ENCODE results near the gene USP17L20. TPM values are rescaled to one million over a fixed set of nuclear protein-coding genes. Genes with fewer than 3 reads are reported as not detected.

The USP17L20 gene
- total RNA-seq: not detected

GRCh38 chr4:9257824-9258223, at the start of gene USP17L20:
Gene USP17L20 (plus strand): TSS chr4:9258124. CDS start chr4:9258124, 0 bp downstream.

GRCh38 chr4:9210357-9210756, 47.6 kb upstream of the USP17L20 start, which contains the start of gene USP17L10:
Gene USP17L10 (plus strand): TSS chr4:9210657. CDS start chr4:9210657, 0 bp downstream.

GRCh38 chr4:9215105-9215504, 42.8 kb upstream of the USP17L20 start, which contains the start of gene USP17L11:
Gene USP17L11 (plus strand): TSS chr4:9215405. CDS start chr4:9215405, 0 bp downstream.

GRCh38 chr4:9219852-9220251, 38.1 kb upstream of the USP17L20 start, which contains the start of gene USP17L12:
Gene USP17L12 (plus strand): TSS chr4:9220152. CDS start chr4:9220152, 0 bp downstream.

GRCh38 chr4:9224596-9224995, 33.3 kb upstream of the USP17L20 start, which contains the start of gene USP17L13:
Gene USP17L13 (plus strand): TSS chr4:9224896. CDS start chr4:9224896, 0 bp downstream.

GRCh38 chr4:9234085-9234484, 23.8 kb upstream of the USP17L20 start, which contains the start of gene USP17L15:
Gene USP17L15 (plus strand): TSS chr4:9234385. CDS start chr4:9234385, 0 bp downstream.

GRCh38 chr4:9243579-9243978, 14.3 kb upstream of the USP17L20 start, which contains the start of gene USP17L17:
Gene USP17L17 (plus strand): TSS chr4:9243879. CDS start chr4:9243879, 0 bp downstream.

GRCh38 chr4:9247953-9248680, 9.8 kb upstream of the USP17L20 start, which contains the start of gene USP17L18:
Gene USP17L18 (plus strand): TSS chr4:9248630. CDS start chr4:9248630, 0 bp downstream.

GRCh38 chr4:9253078-9253477, 4.8 kb upstream of the USP17L20 start, which contains the start of gene USP17L19:
Gene USP17L19 (plus strand): TSS chr4:9253378. CDS start chr4:9253378, 0 bp downstream.

GRCh38 chr4:9262572-9262971, 4.6 kb downstream of the USP17L20 start, which contains the start of gene USP17L21:
Gene USP17L21 (plus strand): TSS chr4:9262872. CDS start chr4:9262872, 0 bp downstream.

GRCh38 chr4:9267319-9267718, 9.4 kb downstream of the USP17L20 start, which contains the start of gene USP17L22:
Gene USP17L22 (plus strand): TSS chr4:9267619. CDS start chr4:9267619, 0 bp downstream.

Other genes starting within 250 kb of the USP17L20 start
- not detected for gene FAM90A26, start 87.7 kb upstream of the USP17L20 start, total RNA-seq
- gene USP17L10, start 47.5 kb upstream of the USP17L20 start, total RNA-seq: not detected
- not detected for gene USP17L11, start 42.7 kb upstream of the USP17L20 start, total RNA-seq
- not detected for gene USP17L12, start 38.0 kb upstream of the USP17L20 start, total RNA-seq
- gene USP17L13, start 33.2 kb upstream of the USP17L20 start, total RNA-seq: not detected
- gene USP17L15, start 23.7 kb upstream of the USP17L20 start, total RNA-seq: not detected
- not detected for gene USP17L17, start 14.2 kb upstream of the USP17L20 start, total RNA-seq
- gene USP17L18, start 9.5 kb upstream of the USP17L20 start, total RNA-seq: not detected
- gene USP17L19, start 4.7 kb upstream of the USP17L20 start, total RNA-seq: not detected
- not detected for gene USP17L21, start 4.7 kb downstream of the USP17L20 start, total RNA-seq
- gene USP17L22, start 9.5 kb downstream of the USP17L20 start, total RNA-seq: not detected
- not detected for gene USP17L24, start 67.0 kb downstream of the USP17L20 start, total RNA-seq
- gene USP17L25, start 71.8 kb downstream of the USP17L20 start, total RNA-seq: not detected
- not detected for gene USP17L26, start 76.5 kb downstream of the USP17L20 start, total RNA-seq
- not detected for gene USP17L5, start 81.3 kb downstream of the USP17L20 start, total RNA-seq
- gene USP17L27, start 86.0 kb downstream of the USP17L20 start, total RNA-seq: not detected
- gene USP17L28, start 90.8 kb downstream of the USP17L20 start, total RNA-seq: not detected
- gene USP17L29, start 95.5 kb downstream of the USP17L20 start, total RNA-seq: not detected
- not detected for gene USP17L30, start 105.0 kb downstream of the USP17L20 start, total RNA-seq
- gene DEFB131A, start 186.3 kb downstream of the USP17L20 start, total RNA-seq: not detected